C4-2B (cell line): ENCODE data around the gene TMPRSS6.

Experiments used
- CTCF ChIP-seq: fragments of 450-650 bp; conservative IDR thresholded peaks from 2 replicates; pipeline ENCODE4 v1.5.1; 2017; ENCODE audit warnings: mild to moderate bottlenecking
- ZFX ChIP-seq: fragments of 450-650 bp; IDR thresholded peaks from 2 replicates; pipeline ENCODE4 v1.6.1; 2017

GRCh38 chr22:37017356-37017755, 92.2 kb downstream of the TMPRSS6 start:
- no peak for TF ChIP-seq CTCF
- TF ChIP-seq ZFX = no peak
